Smooth muscle cell (in vitro differentiated cells): Measurements from ENCODE around the gene ELFN2. TPM values are rescaled to one million over a fixed set of nuclear protein-coding genes. Genes with fewer than 3 reads are reported as not detected.

Experiments
- DNase-seq: peaks from one replicate; lab custom pipeline; 2025; ENCODE audit not compliant: unreplicated experiment; lab: John Stamatoyannopoulos, UW
- H2AFZ ChIP-seq: fragments of 200-600 bp; sonication (generic); 2 replicates; pipeline ENCODE4 v1.6.0; 2016; ENCODE audit warnings: antibody characterized with exemption, low read depth, mild to moderate bottlenecking
- H3F3A ChIP-seq: fragments of 200-600 bp; sonication (generic); 2 replicates; pipeline ENCODE4 v1.6.0; 2017; ENCODE audit warnings: antibody characterized with exemption, low read depth
- H3K27ac ChIP-seq: fragments of 200-600 bp; sonication (generic); 2 replicates; pipeline ENCODE4 v1.5.1; 2016; ENCODE audit warnings: low read depth, mild to moderate bottlenecking
- H3K27me3 ChIP-seq: fragments of 200-600 bp; sonication (generic); 2 replicates; pipeline ENCODE4 v1.6.1; 2016; ENCODE audit warnings: low read depth, mild to moderate bottlenecking
- H3K36me3 ChIP-seq: fragments of 200-600 bp; sonication (generic); 2 replicates; pipeline ENCODE4 v1.5.1; 2016; ENCODE audit warnings: low read depth
- H3K4me1 ChIP-seq: fragments of 200-600 bp; sonication (generic); 2 replicates; pipeline ENCODE4 v1.5.1; 2016; ENCODE audit warnings: low read depth
- H3K4me2 ChIP-seq: fragments of 200-600 bp; sonication (generic); 2 replicates; pipeline ENCODE4 v1.6.0; 2016; ENCODE audit warnings: mild to moderate bottlenecking
- H3K4me3 ChIP-seq: fragments of 200-600 bp; sonication (generic); 2 replicates; pipeline ENCODE4 v1.5.1; 2016; ENCODE audit warnings: mild to moderate bottlenecking
- H3K79me2 ChIP-seq: fragments of 200-600 bp; sonication (generic); 2 replicates; pipeline ENCODE4 v1.6.0; 2016; ENCODE audit warnings: low read depth, mild to moderate bottlenecking
- H3K9ac ChIP-seq: fragments of 200-600 bp; sonication (generic); 2 replicates; pipeline ENCODE4 v1.6.0; 2016; ENCODE audit warnings: low read depth
- H3K9me3 ChIP-seq: fragments of 200-600 bp; sonication (generic); replicated peaks from 2 replicates; pipeline ENCODE4 v1.5.1; 2016; ENCODE audit warnings: low read depth
- H4K20me1 ChIP-seq: fragments of 200-600 bp; sonication (generic); 2 replicates; pipeline ENCODE4 v1.6.0; 2016; ENCODE audit warnings: low read depth
- CTCF ChIP-seq: fragments of 200-600 bp; sonication (generic); IDR thresholded peaks from 2 replicates; pipeline ENCODE4 v1.5.1; 2017; ENCODE audit warnings: borderline replicate concordance, mild to moderate bottlenecking, antibody characterized with exemption; ENCODE audit not compliant: insufficient read depth, poor library complexity, severe bottlenecking
- WGBS: methylation state at CpG from one replicate; pipeline ENCODE4 v1.1.7; 2016; ENCODE audit warnings: low lambda C conversion rate; 5-methylcytosine and 5-hydroxymethylcytosine counted together
- polyA plus RNA-seq: library from polyadenylated mRNA; unstranded; fragments of >200 nt; fragmentation: Nextera tagmentation; extraction: Ambion mirVana; gene quantifications from 2 replicates; pipeline ENCODE4 v1.2.1, GENCODE V29; 2016
- total RNA-seq: library from RNA; depleted of rRNA; stranded (reverse); fragments of >200 nt; gene quantifications from 2 replicates; pipeline ENCODE4 v1.2.3, GENCODE V29; 2014

ELFN2 gene
- total and polyA plus RNA-seq, 2 experiments from 2014 or later = 0.63 to 1.3 TPM

GRCh38 chr22:37354261-37354660 lies 73.0 kb downstream of the ELFN2 start:
- H4K20me1 ChIP-seq = no peaks in the 10 kb centered on the region
- H3K9me3 ChIP-seq = no peaks in the 10 kb centered on the region
- H3K4me3 ChIP-seq = no peak overlapping the region
- H3K27me3 ChIP-seq = peaks cover 6% of the 10 kb centered on the region
- no peak overlapping the region for H2AFZ ChIP-seq
- 82% methylated on average over 4 of the region's 4 CpGs for WGBS
- DNase-seq = no peak
- no peaks in the 10 kb centered on the region for H3F3A ChIP-seq
- H3K9ac ChIP-seq = no peak overlapping the region
- H3K79me2 ChIP-seq = no peaks in the 10 kb centered on the region
- no peaks in the 10 kb centered on the region for H3K36me3 ChIP-seq
- no peak overlapping the region for H3K27ac ChIP-seq
- H3K4me1 ChIP-seq = no peaks in the 10 kb centered on the region
- no peak overlapping the region for H3K4me2 ChIP-seq
- no peak for TF ChIP-seq CTCF

- Histone ChIP-seq H3K9me3 (no peaks in the 10 kb centered on the region), H2AFZ (no peak overlapping the region), H3K79me2 (no peaks in the 10 kb centered on the region), H3K9ac (no peak overlapping the region), H3F3A (no peaks in the 10 kb centered on the region), H3K4me1 (no peaks in the 10 kb centered on the region), H3K4me3 (no peak overlapping the region), H3K4me2 (no peak overlapping the region), H3K27ac (no peak overlapping the region), H4K20me1 (no peaks in the 10 kb centered on the region), H3K36me3 (no peaks in the 10 kb centered on the region), H3K27me3 (peaks cover 6% of the 10 kb centered on the region)
- DNase-seq = no peak
- TF ChIP-seq CTCF = no peak
- 87% methylated on average over 16 of the region's 16 CpGs for WGBS
Observed at GRCh38 chr22:37353839-37354238, 73.4 kb downstream of the ELFN2 start.

- Histone ChIP-seq H2AFZ (no peak overlapping the region), H3K4me2 (no peak overlapping the region), H3K27me3 (peaks cover 6% of the 10 kb centered on the region), H3K9me3 (no peaks in the 10 kb centered on the region), H3K4me3 (no peak overlapping the region), H3K79me2 (no peaks in the 10 kb centered on the region), H3K27ac (no peak overlapping the region), H3K36me3 (no peaks in the 10 kb centered on the region), H3K4me1 (no peaks in the 10 kb centered on the region), H3K9ac (no peak overlapping the region), H3F3A (no peaks in the 10 kb centered on the region), H4K20me1 (no peaks in the 10 kb centered on the region)
- no peak for DNase-seq
- WGBS = 90% methylated on average over 7 of the region's 7 CpGs
- TF ChIP-seq CTCF = no peak
Observed at GRCh38 chr22:37352481-37352880, 74.8 kb downstream of the ELFN2 start.

GRCh38 chr22:37351232-37351631 lies 76.0 kb downstream of the ELFN2 start:
- H3K27ac ChIP-seq = no peak overlapping the region
- no peak overlapping the region for H3K9ac ChIP-seq
- DNase-seq = no peak
- no peaks in the 10 kb centered on the region for H3K4me1 ChIP-seq
- H3F3A ChIP-seq = peaks cover 5% of the 10 kb centered on the region
- no peak overlapping the region for H3K4me2 ChIP-seq
- no peak overlapping the region for H2AFZ ChIP-seq
- H3K79me2 ChIP-seq = no peaks in the 10 kb centered on the region
- no peaks in the 10 kb centered on the region for H4K20me1 ChIP-seq
- H3K4me3 ChIP-seq = no peak overlapping the region
- TF ChIP-seq CTCF = no peak
- H3K27me3 ChIP-seq = peaks cover 6% of the 10 kb centered on the region
- no peaks in the 10 kb centered on the region for H3K36me3 ChIP-seq
- no peaks in the 10 kb centered on the region for H3K9me3 ChIP-seq
- WGBS = 61% methylated on average over 3 of the region's 3 CpGs
